Trophoblast cell (in vitro differentiated cells and primary cell): Measurements from ENCODE around the gene PTP4A2.
A peak's percentile ranks its signal among the peaks of the same experiment; 100 is the strongest.

Source experiments
- DNase-seq, 2 donors: peaks; one replicate each; pipeline ENCODE4 v3.0.0-alpha.2; 2016
- H2AFZ ChIP-seq: 2 replicates; pipeline ENCODE4 v1.6.1; 2013; ENCODE audit warnings: low read length, moderate library complexity, mild to moderate bottlenecking; ENCODE audit not compliant: insufficient read depth, poor library complexity
- H2AK5ac ChIP-seq: 2 replicates; pipeline ENCODE4 v1.6.1; 2013; ENCODE audit warnings: mild to moderate bottlenecking, low read length
- H2BK120ac ChIP-seq: 2 replicates; pipeline ENCODE4 v1.6.1; 2013; ENCODE audit warnings: low read length, mild to moderate bottlenecking, moderate library complexity; ENCODE audit not compliant: insufficient read depth, poor library complexity
- H2BK12ac ChIP-seq: 2 replicates; pipeline ENCODE4 v1.6.1; 2013; ENCODE audit warnings: mild to moderate bottlenecking, low read length, moderate library complexity
- H2BK5ac ChIP-seq: 2 replicates; pipeline ENCODE4 v1.6.1; 2013; ENCODE audit warnings: low read length, low read depth, moderate library complexity, mild to moderate bottlenecking; ENCODE audit not compliant: poor library complexity
- H3K14ac ChIP-seq: 2 replicates; pipeline ENCODE4 v1.6.1; 2013; ENCODE audit warnings: mild to moderate bottlenecking, low read length
- H3K18ac ChIP-seq: 2 replicates; pipeline ENCODE4 v1.6.1; 2013; ENCODE audit warnings: mild to moderate bottlenecking, low read length
- H3K23ac ChIP-seq: 2 replicates; pipeline ENCODE4 v1.6.1; 2013; ENCODE audit warnings: low read length
- H3K27ac ChIP-seq: 2 replicates; pipeline ENCODE4 v1.5.1; 2013; ENCODE audit warnings: low read depth, mild to moderate bottlenecking, inconsistent platforms, low read length, moderate library complexity
- H3K27me3 ChIP-seq: 2 replicates; pipeline ENCODE4 v1.6.1; 2013; ENCODE audit warnings: inconsistent platforms, mild to moderate bottlenecking, low read length, moderate library complexity; ENCODE audit not compliant: insufficient read depth
- H3K36me3 ChIP-seq, 2 experiments: 1 replicate in 1 of 2; 2 replicates in 1 of 2; pipeline ENCODE4 v1.6.1; 2013; ENCODE audit warnings: low read length in 2 of 2, mild to moderate bottlenecking in 2 of 2, moderate library complexity in 1 of 2; ENCODE audit not compliant: insufficient read depth in 2 of 2, control insufficient read depth in 1 of 2
- H3K4ac ChIP-seq: 2 replicates; pipeline ENCODE4 v1.6.1; 2013; ENCODE audit warnings: low read depth, mild to moderate bottlenecking, low read length, moderate library complexity
- H3K4me1 ChIP-seq, 2 experiments: 1 replicate in 1 of 2; 2 replicates in 1 of 2; pipeline ENCODE4 v1.6.1; 2013; ENCODE audit warnings: low read length in 2 of 2, mild to moderate bottlenecking in 2 of 2, moderate library complexity in 1 of 2; ENCODE audit not compliant: insufficient read depth in 2 of 2, control insufficient read depth in 1 of 2
- H3K4me2 ChIP-seq: 2 replicates; pipeline ENCODE4 v1.6.1; 2013; ENCODE audit warnings: inconsistent platforms, mild to moderate bottlenecking, low read length, moderate library complexity
- H3K4me3 ChIP-seq: 2 replicates; pipeline ENCODE4 v1.5.1; 2013; ENCODE audit warnings: mild to moderate bottlenecking, low read depth, low read length, inconsistent platforms
- H3K79me1 ChIP-seq: one replicate; pipeline ENCODE4 v1.6.1; 2013; ENCODE audit warnings: low read length
- H3K79me2 ChIP-seq: 2 replicates; pipeline ENCODE4 v1.6.1; 2013; ENCODE audit warnings: low read length, mild to moderate bottlenecking; ENCODE audit not compliant: control insufficient read depth, insufficient read depth, poor library complexity
- H3K9ac ChIP-seq: 2 replicates; pipeline ENCODE4 v1.6.1; 2013; ENCODE audit warnings: mild to moderate bottlenecking, low read length
- H3K9me3 ChIP-seq: 2 replicates; pipeline ENCODE4 v1.6.1; 2013; ENCODE audit warnings: low read depth, mild to moderate bottlenecking, control low read depth, inconsistent platforms, low read length; ENCODE audit not compliant: insufficient read depth
- H4K12ac ChIP-seq: 2 replicates; pipeline ENCODE4 v1.6.1; 2013; ENCODE audit warnings: low read depth, mild to moderate bottlenecking, low read length, moderate library complexity
- H4K8ac ChIP-seq: 2 replicates; pipeline ENCODE4 v1.6.1; 2013; ENCODE audit warnings: low read depth, mild to moderate bottlenecking, low read length, moderate library complexity
- H4K91ac ChIP-seq: one replicate; pipeline ENCODE4 v1.6.1; 2013; ENCODE audit warnings: low read depth, mild to moderate bottlenecking, low read length, moderate library complexity
- WGBS: extraction: QIAGEN DNeasy Blood & Tissue Kit; methylation state at CpG from one replicate; pipeline ENCODE4 v1.1.7; 2013; ENCODE audit warnings: missing lambda C conversion rate; ENCODE audit not compliant: insufficient read length, insufficient coverage; ENCODE audit errors: extremely low coverage; 5-methylcytosine and 5-hydroxymethylcytosine counted together

PTP4A2 gene

DNA sequence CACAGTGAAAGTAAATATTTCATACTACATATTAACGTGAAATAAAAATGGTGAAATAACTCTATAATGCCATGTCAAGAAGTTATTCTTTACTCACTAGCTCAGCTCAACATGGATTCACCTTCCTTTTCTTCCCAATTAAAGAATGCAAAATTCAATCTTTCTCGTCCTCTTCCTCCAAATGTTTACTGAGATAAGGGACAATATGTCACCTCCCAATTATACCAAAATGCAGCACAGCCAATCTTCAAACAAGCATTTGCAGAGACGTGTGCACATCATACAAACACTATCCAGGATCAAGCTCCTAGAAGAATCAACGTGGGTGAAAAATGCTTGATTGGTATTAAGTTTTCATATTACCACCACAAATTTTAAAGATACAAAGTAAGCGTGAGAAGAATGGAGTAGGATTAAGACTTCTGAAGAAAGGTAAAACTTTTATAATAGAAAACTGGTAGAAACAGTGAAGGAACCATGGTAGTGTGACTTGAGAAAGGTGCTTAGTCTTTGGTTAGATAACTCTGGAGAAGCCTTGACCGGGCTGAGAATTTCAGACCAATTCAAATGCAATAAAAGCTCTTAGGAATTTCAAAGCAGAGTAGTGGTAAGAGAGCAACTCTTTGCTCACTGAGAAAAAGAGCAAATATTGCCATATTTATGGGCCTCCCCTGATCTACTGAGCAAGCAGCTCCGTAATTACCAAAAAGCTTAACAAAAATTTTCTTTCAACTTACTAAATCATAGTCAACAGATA lies 7.2 kb downstream of the PTP4A2 start:
- Histone ChIP-seq H3K9me3 (no peaks in the 10 kb centered on the region), H3K4me2 (no peak overlapping the region), H3K27ac (no peak overlapping the region), H2BK12ac (no peak overlapping the region), H3K4me1 (peaks cover 3 to 8% of the 10 kb centered on the region in 2 experiments), H3K4ac (peak overlapping the region; percentile 27), H3K79me2 (peaks cover 13% of the 10 kb centered on the region), H2AK5ac (no peak overlapping the region), H3K36me3 (peaks cover 0 to 2% of the 10 kb centered on the region in 2 experiments), H3K27me3 (no peaks in the 10 kb centered on the region), H3K9ac (no peak overlapping the region), H3K18ac (no peak overlapping the region), H3K4me3 (no peak overlapping the region), H3K79me1 (no peaks in the 10 kb centered on the region), H4K91ac (no peak overlapping the region), H2AFZ (no peak overlapping the region), H3K14ac (no peak overlapping the region), H4K12ac (no peak overlapping the region), H4K8ac (no peak overlapping the region), H2BK5ac (no peak overlapping the region), H2BK120ac (no peak overlapping the region), H3K23ac (no peak overlapping the region)
- DNase-seq, result no peak
- whole genome bisulfite sequencing, result no CpG with 5 or more reads among the region's 7 CpGs

DNA sequence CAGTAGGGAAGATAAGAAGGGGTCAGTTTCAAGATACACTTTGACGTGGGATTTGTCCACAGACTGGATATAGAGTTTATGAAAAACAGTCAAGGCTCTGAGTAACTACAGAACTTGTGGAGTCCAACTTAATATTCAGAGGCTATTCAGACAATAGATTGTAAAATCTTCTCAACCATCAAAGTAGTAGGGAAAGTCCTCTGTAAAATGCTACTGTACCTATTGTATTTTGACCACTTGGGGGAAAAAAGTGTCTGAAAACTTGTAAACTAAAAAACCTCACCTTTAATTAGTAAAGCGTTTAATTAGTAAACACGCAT lies 10.5 kb downstream of the PTP4A2 start:
- H2BK12ac ChIP-seq, result no peak overlapping the region
- peaks cover 12% of the 10 kb centered on the region for H3K79me2 ChIP-seq
- no peak overlapping the region for H3K9ac ChIP-seq
- H3K27me3 ChIP-seq, result no peaks in the 10 kb centered on the region
- H2AK5ac ChIP-seq, result no peak overlapping the region
- no peak for DNase-seq
- no peak overlapping the region for H3K23ac ChIP-seq
- H2BK5ac ChIP-seq, result no peak overlapping the region
- no peaks in the 10 kb centered on the region for H3K9me3 ChIP-seq
- no peak overlapping the region for H2BK120ac ChIP-seq
- H3K27ac ChIP-seq, result no peak overlapping the region
- H3K4me2 ChIP-seq, result no peak overlapping the region
- H3K79me1 ChIP-seq, result no peaks in the 10 kb centered on the region
- peaks cover 0 to 2% of the 10 kb centered on the region in 2 experiments for H3K36me3 ChIP-seq
- no CpG with 5 or more reads among the region's 3 CpGs for WGBS
- no peak overlapping the region for H3K4me3 ChIP-seq
- H3K4ac ChIP-seq, result peak overlapping the region; percentile 49
- H2AFZ ChIP-seq, result no peak overlapping the region
- H4K12ac ChIP-seq, result no peak overlapping the region
- peaks cover 2 to 8% of the 10 kb centered on the region in 2 experiments for H3K4me1 ChIP-seq
- H3K14ac ChIP-seq, result no peak overlapping the region
- H3K18ac ChIP-seq, result no peak overlapping the region
- H4K8ac ChIP-seq, result no peak overlapping the region
- no peak overlapping the region for H4K91ac ChIP-seq

DNA sequence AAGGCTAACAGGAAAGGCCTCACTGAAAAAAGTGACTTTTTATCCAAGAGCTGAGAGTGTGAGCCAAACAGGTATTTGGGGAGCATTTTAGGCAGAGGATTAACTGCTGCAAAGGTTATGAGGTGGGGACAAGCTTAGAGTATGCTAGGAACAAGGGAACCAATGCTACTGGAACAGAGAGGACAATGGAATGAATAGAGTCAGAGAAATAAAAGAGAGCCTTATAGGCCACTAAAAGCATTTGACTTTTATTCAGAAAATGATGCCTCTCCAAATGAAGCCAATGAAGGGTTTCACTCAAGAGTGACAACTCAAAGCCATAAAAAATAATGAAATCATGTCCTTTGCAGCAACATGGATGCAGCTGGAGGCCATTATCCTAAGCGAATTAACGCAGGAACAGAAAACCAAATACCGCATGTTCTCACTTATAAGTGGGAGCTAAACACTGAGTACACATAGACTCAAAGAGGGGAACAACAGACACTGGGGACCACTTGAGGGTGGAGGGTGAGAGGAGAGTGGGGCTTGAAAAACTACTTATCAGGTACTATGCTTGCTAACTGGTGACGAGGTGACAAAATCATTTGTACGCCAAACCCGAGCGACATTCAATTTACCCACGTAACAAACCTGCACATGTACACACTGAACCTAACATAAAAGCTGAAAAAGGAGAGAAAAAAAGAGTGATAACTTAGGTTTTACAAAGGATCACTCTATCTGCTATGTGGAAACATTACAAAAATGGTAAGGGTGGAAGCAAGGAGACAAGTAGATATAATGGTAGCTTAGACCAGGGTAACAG lies 11.1 kb downstream of the PTP4A2 start:
- Histone ChIP-seq H3K79me2 (peaks cover 14% of the 10 kb centered on the region), H2BK120ac (no peak overlapping the region), H2AK5ac (no peak overlapping the region), H3K27me3 (no peaks in the 10 kb centered on the region), H2BK12ac (no peak overlapping the region), H3K4me3 (no peak overlapping the region), H3K27ac (no peak overlapping the region), H3K9me3 (no peaks in the 10 kb centered on the region), H3K9ac (no peak overlapping the region), H4K8ac (no peak overlapping the region), H2BK5ac (no peak overlapping the region), H3K79me1 (no peaks in the 10 kb centered on the region), H3K18ac (no peak overlapping the region), H3K4ac (peak overlapping the region; percentile 95), H2AFZ (no peak overlapping the region), H3K14ac (no peak overlapping the region), H4K91ac (no peak overlapping the region), H3K4me1 (peaks cover 2 to 8% of the 10 kb centered on the region in 2 experiments), H3K4me2 (no peak overlapping the region), H4K12ac (no peak overlapping the region), H3K23ac (no peak overlapping the region), H3K36me3 (peaks cover 0 to 2% of the 10 kb centered on the region in 2 experiments)
- DNase-seq, result no peak
- WGBS, result no CpG with 5 or more reads among the region's 8 CpGs

DNA sequence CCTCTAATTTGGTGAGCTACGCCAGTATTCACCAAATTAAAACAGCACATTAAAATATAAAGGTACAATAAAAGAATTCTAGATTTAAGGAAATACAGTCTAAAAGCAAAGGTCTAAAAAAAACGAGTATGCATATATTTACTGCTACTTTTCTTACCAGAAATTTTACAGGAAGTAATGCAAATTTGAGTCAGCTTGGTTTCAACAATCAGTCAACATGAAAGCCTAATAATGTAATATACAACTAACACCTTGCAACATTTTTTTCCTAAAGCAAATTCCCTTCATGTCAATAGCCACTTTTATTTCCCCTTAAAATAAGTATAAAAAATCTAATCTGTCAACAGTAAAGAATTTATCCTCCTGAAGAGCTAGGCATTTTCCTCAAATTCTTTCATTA lies 11.9 kb downstream of the PTP4A2 start:
- Histone ChIP-seq H4K8ac (no peak overlapping the region), H3K79me1 (no peaks in the 10 kb centered on the region), H2BK120ac (no peak overlapping the region), H3K79me2 (peaks cover 14% of the 10 kb centered on the region), H3K14ac (no peak overlapping the region), H3K27me3 (no peaks in the 10 kb centered on the region), H2BK5ac (no peak overlapping the region), H3K18ac (no peak overlapping the region), H2AK5ac (no peak overlapping the region), H2BK12ac (no peak overlapping the region), H3K9ac (no peak overlapping the region), H3K4me1 (peaks cover 2 to 8% of the 10 kb centered on the region in 2 experiments), H2AFZ (no peak overlapping the region), H3K27ac (no peak overlapping the region), H3K9me3 (no peaks in the 10 kb centered on the region), H3K4ac (no peak overlapping the region), H3K4me3 (no peak overlapping the region), H4K91ac (no peak overlapping the region), H4K12ac (no peak overlapping the region), H3K36me3 (peaks cover 0 to 2% of the 10 kb centered on the region in 2 experiments), H3K4me2 (no peak overlapping the region), H3K23ac (no peak overlapping the region)
- no CpG with 5 or more reads among the region's 2 CpGs for WGBS
- DNase-seq, result no peak
